Daoy (cell line): ENCODE data around the gene GCNA. TPM values are rescaled to one million over a fixed set of nuclear protein-coding genes. Genes with fewer than 3 reads are reported as not detected.
"Not testable (repeated sequence)": the region's sequence is repeated elsewhere in the genome, so short reads cannot be mapped to it uniquely, and the experiment has no call there.

Experiments
- DNase-seq: peaks from one replicate; pipeline ENCODE4 v3.0.0-alpha.2; 2015; ENCODE audit warnings: low read depth
- total RNA-seq: library from RNA; depleted of rRNA; stranded (reverse); fragments of >200 nt; shearing (Covaris generic); gene quantifications from 2 replicates; pipeline ENCODE4 v1.2.3, GENCODE V29; 2014

Gene GCNA
- total RNA-seq, 1 experiment from 2014 or later = 0.29 TPM

DNA sequence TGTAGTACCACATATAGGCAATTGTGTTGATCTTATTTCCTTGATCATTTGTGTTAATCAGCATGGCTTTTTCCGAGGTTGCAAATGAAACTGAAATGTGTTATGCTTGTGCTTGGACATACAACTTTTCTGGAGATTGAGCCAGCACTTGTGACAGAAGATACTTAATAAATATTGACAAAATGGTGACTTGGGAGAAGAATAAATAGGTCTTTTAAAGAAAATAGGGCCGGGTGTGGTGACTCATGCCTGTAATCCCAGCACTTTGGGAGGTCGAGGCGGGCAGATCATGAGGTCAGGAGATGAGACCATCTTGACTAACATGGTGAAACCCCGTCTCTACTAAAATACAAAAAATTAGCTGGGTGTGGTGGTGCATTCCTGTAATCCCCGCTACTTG is 18.5 kb upstream of the GCNA start:
- DNase-seq = not testable (repeated sequence)

DNA sequence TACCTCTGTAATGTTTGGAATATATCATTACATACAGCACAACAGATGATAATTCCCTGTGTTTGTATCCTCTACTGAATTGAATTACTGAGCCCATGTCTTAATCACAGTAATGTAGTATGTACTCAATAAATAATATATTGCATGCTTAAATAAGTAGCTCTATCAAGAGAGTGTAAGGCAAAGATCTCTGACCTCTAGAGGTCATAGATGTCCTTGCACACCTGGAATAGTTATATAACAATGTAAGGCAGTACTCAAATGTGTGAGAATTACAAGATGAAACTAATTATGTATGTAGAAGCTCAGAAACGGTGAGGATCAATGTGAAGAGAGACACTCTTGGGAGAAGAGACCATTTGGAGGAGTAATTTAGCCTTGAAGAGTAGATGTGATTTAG is 14.3 kb upstream of the GCNA start:
- DNase-seq = no peak

DNA sequence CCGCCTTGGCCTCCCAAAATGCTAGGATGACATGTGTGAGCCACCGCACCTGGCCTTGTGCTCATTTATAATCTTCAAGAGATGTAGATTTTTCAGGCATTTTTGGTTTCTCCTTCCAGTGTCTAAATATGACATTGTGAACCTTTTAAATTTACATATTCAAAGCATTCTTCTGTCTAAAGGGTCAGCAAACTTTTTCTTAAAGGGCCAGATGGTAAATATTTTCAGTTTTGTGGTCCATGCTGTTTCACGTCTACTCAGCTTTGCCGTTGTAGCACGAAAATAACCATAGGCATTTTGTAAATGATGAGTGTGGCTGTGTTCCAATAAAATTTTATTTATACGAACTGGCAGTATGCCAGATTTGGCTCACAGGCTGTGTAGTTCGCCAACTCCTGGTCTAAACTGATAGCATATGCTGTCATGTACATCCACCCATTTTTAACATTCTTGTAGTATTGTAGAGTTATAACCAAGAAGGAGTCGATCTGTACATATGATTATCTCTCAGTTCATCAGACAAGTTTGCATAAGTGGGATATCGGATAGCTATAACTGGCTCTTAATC is 12.7 kb upstream of the GCNA start:
- DNase-seq = no peak

DNA sequence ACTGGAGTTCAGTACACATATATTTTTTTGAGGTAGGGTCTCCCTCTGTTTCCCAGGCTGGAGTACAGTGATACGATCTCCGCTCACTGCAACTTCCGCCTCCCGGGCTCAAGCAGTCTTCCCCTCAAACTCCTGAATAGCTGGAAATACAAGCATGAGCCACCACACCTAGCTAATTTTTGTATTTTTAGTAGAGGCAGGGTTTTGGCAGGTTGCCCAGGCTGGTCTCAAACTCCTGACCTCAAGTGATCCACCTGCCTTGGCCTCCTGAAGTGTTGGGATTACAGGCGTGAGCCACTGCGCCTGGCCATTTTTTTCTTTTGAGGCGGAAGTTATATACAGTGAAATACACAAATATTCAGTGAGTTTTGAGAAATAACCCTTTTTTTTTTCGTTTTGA is 6.8 kb upstream of the GCNA start:
- not testable (repeated sequence) for DNase-seq

DNA sequence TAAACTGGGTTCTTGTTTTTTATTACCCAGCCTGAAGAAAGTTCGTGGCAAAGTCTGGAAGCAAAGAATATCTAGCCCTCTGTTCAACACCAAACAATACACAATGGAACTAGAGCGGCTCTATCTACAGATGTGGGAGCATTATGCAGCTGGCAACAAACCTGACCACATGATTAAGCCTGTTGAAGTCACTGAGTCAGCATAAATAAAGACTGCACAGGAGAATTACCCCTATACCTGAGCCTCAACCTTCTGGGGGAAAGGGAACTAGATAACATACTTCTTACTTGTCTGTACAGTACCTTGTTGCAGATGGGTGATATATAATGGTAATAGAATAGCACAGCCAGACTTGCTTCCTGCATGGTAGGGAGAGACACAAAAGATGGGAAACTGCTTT is 4.6 kb upstream of the GCNA start:
- DNase-seq = no peak

DNA sequence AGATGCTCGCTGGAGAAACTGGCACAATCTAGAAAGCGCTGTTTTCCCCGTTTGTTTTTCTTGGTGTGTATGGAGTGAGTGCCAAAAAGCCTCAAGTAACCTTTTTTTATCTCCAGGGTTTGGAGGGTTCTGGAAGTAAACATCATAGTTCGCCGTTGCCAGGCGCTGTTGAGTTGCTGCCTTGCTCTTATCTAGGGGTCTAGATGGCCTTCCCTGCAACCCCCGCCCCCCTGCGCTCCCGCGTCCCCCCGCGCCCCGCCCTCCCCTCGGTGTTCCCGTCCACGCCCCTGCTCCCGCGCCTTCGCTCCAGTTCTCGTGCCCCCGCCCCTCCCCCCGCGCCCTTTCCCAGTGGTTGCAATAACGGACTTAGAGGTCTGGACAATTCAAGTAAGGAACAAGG is 555 bp upstream of the GCNA start:
- no peak for DNase-seq

DNA sequence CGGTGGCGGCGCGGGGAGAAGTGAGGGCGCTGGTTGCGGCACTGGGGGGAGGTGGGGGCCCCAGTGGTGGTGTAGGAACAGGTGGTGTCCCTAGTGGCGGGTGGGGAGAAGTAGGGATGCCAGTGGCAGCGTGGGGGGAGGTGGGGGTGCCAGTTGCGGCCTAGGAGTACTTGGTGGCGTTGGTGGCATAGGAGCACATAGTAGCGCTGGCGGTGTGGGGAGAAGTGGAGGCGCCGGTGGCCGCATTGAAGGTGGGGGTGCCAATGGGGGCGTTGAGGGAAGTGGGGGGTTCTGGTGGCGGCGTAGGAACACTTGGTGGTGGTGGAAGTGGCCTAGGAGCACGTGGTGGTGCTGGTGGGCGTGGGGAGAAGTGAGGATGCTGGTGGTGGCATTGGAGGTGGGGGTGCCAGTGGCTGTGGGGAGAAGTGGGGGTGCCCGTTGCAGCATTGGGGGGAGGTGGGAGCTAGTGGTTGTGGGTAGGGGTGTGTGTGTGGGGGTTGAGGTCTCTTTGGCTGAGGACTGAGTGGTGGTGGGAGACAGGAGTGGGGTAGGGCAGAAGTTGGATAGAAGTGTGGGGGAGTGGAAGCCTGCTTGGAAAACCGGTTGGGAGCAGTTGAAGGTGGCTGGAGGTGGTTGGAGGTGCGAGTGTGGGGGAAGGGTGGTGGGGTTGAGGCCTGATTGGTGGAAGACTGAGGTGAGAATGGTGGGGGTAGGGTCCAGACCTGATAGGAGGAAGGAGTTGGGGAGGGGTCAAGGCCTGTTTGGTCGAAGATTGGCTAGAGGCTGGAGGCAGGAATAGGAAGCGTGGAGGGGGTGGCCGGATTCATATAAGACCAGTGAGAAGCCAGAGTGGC is 1.1 kb downstream of the GCNA start:
- DNase-seq = no peak

DNA sequence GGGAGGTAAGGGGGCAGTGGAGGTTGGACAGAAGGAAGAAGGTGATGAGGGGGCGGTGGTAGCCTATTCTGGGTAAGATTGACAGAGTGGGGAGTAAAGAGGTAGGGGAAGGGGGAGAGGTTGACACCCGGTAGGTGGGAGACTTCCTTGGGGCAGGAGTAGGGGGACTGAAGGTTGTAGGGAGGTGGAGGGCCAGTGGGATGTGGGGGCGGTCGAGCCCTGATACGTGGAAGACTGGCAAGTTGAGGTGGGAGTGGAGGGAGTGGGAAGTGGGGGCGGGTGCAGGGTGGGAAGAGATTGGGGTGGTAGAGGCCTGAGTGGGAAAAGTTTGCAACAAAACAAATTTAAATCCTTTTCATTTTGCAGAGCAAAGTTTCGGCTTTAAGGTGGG is 1.7 kb downstream of the GCNA start:
- DNase-seq = no peak

DNA sequence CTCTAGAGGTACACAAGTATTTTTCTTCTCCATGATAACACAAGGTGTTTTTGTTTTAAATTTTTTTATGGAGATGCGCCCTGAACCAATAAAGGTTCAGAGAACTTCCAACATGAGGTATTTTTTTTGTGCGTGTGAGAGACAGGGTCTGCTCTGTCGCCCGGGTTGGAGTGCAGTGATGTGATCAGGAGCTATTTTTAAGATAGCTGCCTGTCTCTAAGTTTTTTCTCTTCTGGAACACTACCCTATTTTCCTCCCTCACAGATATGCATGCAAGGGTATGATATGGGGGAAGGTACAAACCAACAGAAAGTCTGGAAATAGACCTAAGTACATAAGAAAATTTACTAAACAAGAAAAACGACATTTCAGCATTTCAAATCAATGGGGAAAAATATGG is 3.0 kb downstream of the GCNA start:
- no peak for DNase-seq

DNA sequence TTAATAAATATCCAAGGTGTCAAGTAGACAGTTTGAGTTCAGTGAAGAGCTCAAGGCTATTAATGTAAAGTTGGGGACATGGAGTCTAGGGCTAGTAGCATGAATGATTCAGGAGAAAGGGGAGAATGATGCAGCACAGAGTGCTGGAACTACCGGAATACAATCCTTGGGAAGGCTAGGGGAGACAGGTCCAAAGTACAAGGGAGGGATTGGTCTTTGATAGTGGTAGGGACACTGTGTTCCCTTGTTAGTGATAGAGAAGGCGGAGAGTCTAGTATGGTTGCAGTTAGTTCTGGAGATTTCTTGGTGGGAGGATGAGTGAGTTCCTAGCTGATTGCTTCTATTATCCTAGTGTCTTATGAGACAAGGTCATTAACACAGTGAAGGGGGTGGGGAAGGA is 8.7 kb downstream of the GCNA start:
- DNase-seq = no peak

DNA sequence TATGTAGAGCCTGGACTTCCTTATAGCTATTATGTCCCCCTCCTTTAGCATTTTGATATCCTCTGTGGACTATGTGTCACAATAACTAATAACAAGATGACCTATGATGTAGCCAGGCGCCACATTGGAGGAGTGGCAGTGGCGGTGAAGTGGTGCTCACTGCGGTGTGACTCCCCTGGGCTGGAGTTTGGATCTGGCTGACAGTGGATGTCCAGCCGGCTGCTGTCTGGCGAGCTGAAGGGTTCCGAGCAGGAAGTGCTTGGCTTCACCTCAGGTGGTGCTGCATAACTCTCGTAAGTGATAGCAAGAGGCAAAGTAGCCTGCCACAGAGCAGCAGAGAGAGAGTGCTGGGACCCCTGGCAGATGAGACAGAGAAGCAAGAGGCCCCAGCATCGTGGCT is 15.0 kb downstream of the GCNA start:
- DNase-seq = not testable (repeated sequence)

DNA sequence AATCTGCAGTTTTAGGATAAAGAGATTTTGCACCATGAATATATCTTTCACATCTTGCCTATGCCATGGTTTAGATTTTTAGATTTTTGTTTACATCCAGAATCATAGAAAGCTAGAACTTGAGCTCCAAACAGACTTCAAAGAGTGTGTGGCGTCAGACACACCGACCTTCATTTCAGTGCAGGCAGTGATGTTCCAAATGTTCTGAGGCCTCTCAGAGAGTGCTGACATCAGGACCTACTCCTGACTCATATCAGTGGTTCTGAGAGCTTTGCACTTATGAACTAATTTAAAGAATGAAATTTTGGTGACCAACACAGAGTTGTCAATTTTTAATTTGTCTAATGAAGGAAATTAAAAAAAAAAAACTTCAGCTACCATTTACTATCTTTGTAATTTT is 21.7 kb downstream of the GCNA start:
- no peak for DNase-seq

DNA sequence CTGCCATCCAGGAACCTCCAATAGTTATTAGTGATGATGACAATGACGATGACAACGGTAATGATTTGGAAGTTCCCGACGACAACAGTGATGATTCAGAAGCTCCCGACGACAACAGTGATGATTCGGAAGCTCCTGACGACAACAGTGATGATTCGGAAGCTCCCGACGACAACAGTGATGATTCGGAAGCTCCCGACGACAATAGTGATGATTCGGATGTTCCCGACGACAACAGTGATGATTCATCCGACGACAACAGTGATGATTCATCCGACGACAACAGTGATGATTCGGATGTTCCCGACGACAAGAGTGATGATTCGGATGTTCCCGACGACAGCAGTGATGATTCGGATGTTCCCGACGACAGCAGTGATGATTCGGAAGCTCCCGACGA is 25.4 kb downstream of the GCNA start:
- DNase-seq = no peak

DNA sequence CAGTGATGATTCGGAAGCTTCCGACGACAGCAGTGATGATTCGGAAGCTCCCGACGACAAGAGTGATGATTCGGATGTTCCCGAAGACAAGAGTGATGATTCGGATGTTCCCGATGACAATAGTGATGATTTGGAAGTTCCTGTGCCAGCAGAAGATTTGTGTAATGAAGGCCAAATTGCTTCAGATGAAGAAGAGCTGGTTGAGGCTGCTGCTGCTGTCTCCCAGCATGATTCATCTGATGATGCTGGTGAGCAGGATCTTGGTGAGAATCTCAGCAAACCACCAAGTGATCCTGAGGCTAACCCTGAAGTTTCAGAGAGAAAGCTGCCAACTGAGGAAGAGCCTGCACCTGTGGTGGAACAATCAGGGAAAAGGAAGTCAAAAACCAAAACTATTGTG is 25.9 kb downstream of the GCNA start:
- DNase-seq = no peak

DNA sequence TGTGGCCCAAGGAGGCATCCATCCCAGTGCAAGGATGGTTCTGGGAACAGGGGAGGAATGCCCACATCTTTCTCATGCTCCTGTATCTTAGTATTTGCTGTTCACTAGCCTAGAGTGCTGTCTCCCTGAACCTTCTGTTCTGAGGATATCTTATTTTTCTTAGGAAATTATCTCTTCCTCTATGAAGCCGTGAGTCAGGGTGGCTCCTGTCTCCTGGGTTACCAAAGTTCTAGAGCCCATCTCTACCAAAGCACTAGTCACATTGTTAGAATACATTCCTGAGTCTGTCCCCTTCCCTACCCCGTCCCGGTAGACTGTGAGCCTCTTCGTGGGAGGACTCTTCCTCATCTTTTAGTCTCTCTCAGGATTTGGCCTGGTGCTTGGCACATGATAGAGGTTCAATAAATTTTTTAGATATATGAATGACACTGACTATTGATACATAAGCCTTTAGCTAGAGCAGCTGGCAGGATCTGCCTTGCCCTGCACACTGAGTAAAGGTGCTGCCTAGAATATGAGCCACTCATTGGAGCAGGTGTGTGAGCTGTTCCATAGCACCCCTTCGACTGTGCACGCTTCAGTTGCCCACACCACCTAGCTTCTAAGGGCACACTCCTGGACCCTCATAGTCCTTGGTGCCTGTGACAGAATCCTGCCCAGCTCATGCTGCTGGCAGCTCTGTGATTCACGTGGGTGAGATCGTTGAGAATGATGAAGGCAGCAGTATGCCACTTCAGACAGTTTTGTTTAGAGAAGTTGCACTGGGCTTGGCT is 26.7 kb downstream of the GCNA start:
- no peak for DNase-seq

DNA sequence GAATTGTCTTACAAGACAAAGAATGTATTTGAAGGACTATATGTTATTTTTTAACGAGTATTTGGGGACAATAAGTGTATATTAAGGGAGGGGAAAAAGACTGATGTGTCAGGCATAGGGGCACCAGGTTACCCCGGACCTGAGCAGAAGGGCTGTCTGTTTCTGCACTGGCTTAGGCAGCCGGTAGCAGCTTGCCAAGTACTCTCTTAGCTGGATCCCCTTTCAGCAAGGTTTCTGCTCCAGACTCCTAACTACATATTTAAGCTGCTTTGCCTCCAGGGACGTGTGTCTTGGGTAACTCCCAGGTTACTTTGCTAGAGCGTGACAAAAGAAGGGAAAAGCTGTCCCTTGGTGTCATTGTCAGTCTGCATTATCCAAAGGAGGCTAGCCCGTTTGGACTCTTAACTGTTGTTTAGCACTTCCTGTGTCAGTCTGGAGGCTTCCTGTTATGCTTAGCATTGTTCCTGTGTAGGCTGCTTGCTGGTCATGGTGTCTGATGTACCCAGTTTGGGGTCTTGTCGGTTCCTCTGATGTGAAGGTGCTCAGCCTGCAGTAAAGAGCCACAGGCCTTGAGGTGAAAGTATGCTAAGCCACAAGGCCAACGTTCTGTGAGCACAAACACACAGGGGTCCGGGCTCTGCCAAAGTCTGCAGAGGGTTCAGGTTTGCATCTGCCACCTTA is 28.4 kb downstream of the GCNA start:
- DNase-seq = no peak

DNA sequence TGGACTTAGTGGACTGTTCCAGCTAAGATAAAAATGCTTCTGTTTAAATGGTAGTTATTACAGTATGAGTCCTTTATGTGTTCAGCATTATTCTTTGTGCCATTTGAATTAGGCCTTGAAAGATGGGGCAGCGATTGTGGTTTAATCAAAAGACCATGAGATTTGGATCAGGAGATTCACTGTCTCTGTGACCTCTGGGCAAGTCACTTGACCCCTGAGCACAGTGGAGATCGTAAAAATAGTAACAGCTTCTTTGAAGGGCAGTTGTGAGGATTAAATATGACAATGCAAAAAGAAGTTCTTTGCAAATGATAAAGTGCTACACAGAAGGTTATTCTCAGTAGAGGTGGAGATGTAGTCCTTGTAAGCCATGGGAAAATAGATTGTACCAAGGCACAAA is 29.3 kb downstream of the GCNA start:
- DNase-seq = no peak

DNA sequence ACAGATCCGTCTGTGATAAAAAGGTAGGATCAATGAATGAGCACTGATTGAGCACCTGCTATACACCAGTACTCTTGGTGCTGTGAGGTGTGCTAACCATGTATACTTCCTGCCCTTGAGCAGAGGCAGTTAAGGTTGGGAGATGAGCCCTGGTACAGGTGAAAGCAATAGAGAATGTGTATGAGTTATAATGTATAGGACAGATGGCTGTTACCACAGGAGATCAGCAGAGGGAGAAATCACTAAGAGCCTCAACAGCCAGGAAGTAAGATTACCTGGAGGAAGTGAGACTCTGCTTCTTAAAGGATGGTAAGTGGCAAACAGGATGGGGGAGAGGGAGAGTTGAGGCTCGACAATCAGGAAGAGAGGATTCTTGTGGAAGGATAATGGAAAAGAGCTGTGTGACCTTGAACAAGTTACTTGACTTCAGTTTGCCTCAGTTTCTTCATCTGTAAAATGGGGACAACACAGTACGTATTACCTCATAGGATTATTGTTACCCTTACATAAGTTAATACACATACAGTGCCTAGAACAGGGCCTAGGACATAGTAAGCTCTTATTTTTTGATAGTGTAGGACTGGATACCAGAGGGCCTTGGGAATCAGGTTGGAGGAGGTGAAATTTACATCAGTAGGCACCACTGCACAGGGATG is 31.0 kb downstream of the GCNA start:
- DNase-seq = no peak

DNA sequence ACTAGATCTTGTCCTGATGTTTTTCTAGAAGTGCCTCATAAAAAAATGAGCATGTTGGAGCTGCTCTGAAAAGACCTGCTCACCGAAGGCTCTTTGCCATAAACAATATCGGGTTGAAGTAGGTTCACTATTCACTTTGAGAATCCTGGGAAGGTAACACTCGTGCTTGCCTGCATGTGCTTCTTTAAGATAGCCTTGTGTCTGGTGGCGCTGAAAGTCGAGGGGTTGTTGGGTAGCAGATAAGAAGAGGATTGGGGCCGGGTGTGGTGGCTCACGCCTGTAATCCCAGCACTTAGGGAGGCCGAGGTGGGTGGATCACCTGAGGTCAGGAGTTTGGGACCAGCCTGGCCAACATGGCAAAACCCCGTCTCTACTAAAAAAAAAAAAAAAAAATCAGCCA is 33.5 kb downstream of the GCNA start:
- DNase-seq = not testable (repeated sequence)

DNA sequence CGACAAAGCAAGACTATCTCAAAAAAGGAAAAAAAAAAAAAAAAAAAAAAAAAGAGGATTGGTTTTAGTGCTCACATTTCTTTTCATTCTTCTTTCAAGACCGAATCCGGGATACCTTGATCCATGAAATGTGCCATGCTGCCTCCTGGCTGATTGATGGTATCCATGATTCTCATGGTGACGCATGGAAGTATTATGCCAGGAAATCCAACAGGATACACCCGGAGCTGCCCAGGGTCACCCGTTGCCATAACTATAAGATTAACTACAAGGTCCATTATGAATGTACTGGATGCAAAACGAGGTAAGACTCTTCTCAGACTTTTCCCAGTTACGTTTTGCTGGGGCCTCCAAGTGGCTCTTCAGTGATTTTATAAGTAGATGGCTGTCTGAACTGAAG is 34.0 kb downstream of the GCNA start:
- DNase-seq = no peak

DNA sequence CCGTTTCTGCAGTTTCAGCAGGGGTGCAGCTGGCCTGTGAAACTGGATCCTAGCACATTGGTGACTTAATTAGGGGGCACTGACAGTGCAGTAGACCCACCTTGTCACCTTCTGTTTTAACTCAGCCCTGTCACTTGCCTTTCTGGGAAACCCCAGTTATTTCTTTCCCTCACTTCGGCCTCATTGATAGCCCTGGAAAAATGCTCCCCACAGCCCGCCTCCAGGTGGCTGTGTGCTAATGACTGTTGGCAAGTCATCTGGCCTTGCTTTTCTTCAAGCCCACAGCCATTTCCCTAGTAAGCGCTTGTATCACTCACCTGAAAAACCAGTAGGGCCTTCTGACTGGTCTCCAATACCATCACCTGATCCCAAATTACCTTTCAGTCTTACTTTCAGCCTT is 36.8 kb downstream of the GCNA start:
- DNase-seq = no peak

DNA sequence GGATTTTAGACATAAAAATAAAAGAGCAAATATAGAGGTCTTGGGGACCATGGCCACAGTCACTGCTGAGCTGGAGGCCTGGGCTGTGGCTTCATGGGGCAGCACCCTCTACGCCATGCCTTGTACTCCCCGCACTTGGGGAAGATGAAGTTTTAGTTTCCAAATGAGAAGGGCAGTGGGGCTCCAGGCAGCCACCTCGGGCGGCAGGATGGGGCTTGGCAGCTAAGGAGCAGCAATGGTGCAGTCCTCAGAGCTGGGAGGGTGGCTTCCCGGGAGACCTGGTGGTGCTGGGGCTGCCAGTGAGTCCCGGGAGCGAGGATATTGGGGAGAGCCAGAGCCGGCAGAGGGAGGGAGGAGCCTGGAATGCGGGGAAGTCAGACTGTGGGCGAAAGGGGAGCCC is 37.7 kb downstream of the GCNA start:
- no peak for DNase-seq
